HG03103 (cell line): Measurements from ENCODE around the gene ZNF76.
A peak's percentile ranks its signal among the peaks of the same experiment; 100 is the strongest.

ENCODE experiments used
- ATAC-seq: cut with Tn5 transposase; IDR thresholded peaks from one replicate; pipeline ENCODE4 v1.9.1; 2021; ENCODE audit warnings: low read depth; ENCODE audit not compliant: unreplicated experiment

The ZNF76 gene

DNA sequence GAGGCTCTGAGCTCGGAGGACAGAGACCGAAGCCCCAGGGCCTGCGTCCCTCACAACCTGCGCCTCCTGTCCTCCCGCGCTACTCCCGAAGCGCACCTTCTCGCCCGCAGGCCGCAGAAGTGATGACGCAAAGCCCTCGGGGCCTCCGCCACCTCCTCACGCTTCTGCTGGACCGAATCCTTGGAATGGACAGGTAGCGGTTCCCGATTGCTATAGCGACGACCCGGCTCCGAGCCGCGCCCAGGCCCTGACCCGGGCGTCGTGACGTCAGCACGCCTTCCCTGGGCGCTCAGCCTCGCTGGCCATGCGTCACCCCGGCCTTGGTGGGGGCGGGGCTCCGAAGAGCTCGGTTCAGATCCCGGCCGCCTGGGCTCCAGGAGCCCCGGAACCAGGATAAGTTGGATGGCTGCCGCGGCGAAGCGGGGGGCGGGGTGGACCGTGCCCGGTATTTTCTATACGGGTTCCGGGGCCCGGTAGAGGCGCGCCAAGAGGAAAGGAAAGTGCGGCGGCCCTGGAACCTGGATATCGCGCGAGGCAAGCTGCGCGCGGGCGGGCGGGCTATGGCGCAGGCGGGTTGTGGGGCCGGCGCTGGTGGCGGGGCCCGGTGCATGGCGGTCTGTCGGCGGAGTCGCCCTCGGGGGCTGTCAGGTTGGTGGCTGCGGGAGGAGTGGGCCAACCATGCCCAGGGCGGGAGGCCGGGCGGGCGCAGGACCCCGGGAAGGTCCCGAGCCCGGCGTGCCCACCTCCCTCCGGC lies at the start of gene ZNF76:
Gene ZNF76 (plus strand): TSS at position 542 of the 754 bp plus-strand sequence. CDS start 21,417 bp downstream, outside the sequence.
- ATAC-seq: peak; percentile 80

DNA sequence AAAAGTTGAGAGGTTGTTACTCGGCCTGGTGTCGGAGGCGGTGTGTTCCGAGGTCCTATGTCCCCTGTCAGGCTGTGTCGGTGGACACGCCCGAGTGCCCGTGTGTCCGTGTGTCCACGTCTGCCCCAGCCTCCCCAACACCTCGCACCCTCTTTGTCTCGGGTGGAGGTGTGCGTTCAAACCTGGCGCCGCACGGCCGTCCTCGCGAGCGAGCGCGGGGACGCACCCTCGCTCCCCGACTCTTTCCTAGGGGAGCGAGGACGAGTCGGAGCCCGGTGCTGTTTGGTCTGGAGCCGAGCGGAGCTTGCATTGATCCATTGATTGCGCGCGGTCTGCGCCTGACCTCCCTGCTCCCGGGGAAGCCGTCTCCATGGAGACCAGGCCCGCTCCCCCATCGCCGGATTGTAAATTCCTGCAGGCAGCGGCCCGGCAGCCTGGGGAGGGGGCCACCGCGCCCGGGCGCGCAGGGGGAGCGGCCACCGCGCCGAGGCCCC lies 46.2 kb upstream of the ZNF76 start:
- no peak for ATAC-seq

GRCh38 chr6:35213824-35214756 lies 45.4 kb upstream of the ZNF76 start, which contains the start of gene SCUBE3:
TSS of gene SCUBE3 (plus strand) at chr6:35213956. CDS start at chr6:35214419, 463 bp downstream.
- ATAC-seq: no peak

DNA sequence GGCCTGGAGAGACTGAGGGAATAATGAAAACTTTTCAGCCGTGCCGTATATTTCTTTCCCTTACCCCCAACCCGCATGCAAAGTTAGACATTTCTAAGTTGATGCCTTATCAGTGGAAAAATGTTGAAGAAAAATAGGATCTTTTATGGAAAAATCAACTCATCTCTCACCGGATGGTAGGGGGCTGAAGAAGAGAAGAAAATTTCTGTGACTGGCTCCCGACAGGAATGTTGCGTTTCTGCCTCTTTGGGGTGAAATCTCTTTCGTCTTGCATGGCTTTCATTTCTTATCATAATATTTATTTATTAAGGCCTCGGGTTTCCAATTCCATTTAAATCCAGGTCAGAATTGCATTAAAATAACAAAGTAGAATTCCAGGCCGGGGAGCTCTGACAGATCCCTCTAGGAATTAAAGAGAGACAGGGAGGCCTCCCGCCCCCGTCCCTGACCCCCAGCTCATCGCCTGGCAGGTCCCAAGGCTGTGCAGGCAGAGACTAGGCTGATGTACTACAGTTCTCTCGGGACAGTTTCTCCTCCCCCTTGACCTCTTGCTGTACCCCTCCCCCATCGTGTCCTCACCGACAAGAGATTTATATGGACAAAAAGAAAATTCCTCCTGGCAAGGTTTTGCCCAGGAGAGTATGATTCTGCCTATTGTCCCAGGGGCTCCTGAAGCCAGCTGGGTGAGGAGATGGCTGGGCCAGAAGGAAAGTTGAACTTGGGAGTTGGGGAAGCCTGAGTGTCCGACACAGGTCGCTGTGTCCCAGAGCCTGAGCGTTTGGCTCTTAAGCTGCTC lies 44.5 kb upstream of the ZNF76 start:
- ATAC-seq: no peak

DNA sequence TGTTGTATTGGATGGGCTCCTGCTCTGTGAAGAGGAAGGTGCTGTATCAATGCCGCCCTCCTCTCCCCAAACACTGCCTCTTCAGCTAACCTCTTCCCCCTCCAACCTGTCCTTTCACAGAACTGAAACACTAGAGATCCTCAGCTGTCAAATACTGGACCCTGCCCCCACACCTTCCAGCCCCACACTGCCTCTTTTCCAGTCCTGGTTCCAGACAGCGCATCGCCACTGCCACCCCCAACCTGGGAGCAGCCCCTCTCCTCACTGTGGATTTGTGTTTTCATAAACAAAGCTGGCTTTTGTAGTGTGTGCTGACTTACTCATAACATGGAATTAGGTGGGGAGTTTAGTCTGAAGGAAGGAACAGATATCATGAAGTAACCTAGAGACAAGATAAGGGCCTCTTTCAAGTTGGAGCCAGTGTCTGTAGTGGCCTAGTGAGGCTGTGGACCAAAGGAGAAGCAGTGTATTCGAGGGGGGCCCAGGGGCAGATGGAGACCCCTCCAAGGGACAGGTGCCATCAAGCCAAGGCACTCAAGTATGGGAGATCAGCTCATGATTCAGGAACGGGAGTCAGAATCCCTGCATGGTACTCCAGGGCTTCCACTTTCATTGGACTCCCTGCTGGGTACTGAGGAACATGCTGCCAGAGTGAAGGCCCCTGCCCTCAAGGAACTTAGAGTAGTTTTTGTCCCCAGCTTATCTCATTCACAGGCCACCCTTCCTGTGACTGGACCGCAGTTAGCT lies 43.7 kb upstream of the ZNF76 start:
- ATAC-seq: no peak

DNA sequence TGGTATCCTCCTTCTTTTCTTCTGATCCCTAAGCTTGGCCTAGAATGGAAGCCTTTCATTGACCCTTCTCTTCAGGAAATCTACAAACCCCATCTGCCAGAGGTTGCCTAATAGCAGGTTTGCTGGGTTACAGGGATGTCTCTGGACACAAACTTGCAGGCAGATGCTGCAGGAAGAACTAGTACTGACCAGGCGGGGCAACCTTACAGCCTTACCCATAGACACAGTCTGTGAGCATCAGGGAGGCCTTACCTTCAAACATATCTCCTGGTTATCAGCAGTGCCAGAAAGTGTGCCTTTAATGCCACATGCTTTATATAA lies 43.2 kb upstream of the ZNF76 start:
- no peak for ATAC-seq

DNA sequence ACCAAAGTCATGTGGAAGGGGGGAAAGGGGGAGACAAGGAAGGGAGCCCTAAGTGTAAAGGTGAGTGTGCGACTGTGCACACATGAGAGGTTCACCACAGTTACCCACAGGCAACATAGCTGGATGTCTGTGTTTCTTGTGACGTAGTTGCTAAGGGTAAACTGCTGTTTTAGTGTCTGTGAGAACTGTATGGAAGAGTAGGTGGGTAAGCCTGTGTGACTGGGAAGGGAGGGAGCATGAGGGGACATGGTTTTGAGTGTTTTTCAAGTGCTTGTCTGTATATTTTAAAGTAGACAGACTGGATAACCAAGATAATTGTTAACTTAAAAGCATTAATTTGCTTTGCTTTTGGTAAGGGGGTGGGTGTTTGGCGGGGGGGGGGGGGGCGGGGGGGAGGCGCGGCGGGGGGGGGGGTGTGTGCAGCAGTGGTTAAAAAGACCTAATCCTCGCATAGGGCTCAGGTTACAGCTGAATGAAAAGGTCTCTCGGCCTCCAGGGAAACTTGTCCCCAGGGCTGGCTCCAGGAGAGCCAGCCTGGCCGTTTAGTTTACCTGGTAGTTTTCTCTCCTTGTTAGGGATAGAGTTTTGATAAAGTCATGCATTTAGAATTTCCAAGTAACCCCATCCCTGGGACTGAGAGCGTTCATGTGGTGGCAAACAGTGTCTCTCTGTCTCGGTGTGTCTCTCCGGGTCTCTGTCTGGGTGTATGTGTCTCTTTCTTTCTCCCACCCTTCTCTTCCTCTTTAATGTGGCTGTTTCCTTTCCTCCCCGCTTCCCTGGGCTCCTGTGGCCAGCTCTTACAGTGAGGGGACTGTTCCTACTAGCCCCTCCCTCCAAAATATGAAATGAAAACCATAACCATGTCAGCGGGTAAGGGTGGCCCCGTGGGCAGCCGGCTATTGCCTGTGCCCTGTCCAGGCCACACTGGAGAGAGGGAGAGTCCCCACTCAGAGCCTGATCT lies 42.4 kb upstream of the ZNF76 start:
- no peak for ATAC-seq

- ATAC-seq: no peak
These were observed 41.5 kb upstream of the ZNF76 start for GRCh38 chr6:35218021-35218420.

DNA sequence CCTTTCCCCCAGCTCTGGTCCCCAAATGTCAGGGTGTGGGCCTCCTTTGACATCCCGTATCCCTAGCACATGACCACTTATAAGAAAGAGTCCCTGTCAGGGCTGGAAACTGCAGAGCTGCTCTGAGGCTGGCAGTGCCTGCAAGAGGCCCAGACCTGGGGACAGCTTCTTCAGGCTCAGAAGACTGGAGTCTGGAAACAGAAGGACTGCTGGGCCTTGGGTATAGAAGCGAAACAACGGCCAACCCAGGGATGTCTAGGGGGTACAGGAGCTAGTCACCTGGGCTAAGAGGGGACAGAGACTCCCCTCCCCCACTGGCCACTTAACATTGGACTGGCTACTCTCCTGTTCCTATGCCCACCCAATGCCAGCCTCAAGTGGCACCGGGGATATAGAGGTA lies 41.1 kb upstream of the ZNF76 start:
- ATAC-seq: no peak

- ATAC-seq: no peak
These were observed 39.7 kb upstream of the ZNF76 start for GRCh38 chr6:35219683-35220326.

DNA sequence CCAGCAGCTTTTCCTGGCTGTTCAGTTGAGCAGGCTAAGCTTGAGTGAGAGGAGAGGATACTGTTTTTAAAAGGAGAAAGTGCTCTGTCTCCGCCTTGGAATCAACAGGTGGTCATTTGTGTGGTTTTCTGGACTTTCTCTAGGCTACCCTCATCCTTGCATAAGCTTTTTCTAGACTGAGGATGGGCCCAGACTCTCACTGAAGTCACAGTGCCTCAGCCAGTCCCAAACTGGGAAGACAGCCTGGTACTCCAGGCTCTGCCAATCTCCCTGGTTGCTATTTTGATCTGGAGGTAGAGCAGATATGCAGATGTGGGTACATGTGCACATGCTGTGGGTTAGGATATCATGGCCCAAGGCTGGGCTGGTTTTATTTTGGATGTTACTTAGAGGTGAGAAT lies 38.8 kb upstream of the ZNF76 start:
- ATAC-seq: no peak

DNA sequence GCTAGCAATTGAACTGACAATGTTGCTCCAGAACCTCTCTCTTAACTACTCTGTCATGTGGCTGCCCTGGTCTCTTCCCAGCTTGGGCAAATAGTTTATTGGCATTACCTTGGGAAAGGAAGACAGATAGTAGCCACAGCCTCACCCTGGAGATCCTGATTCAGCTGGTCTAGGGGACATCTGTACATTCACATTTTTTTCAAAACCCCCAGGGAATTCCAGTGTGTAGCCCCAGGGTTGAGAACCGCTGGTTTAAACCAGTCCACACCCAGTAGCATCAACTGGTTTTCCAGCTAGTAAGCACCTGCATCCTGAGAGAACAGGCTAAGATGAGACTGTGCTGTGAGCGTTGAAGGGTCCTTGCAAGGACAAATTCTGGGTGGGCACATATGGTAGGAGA lies 36.1 kb upstream of the ZNF76 start:
- ATAC-seq: no peak

DNA sequence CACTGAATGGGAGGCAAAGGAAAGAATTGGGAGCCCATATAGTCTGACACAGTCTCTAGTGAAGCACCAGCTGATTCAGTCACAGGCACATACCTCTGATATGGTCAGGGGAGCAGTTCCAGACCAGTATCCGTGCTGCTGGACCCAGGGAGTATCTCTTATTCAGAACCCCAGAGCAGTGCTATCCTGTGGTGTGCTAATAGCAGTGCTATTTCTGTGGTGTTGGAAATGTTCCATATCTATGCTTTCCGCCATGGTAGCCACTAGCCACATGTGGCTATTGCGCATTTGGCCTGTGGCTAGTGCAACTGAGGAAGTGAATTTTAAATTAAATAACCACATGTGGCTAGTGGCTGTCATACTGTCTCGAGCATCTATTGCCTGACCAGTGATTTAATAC lies 34.8 kb upstream of the ZNF76 start:
- ATAC-seq: no peak

GRCh38 chr6:35228481-35228880 lies 31.1 kb upstream of the ZNF76 start:
- no peak for ATAC-seq

- ATAC-seq: no peak
These were observed 30.2 kb upstream of the ZNF76 start for GRCh38 chr6:35229304-35229703.

DNA sequence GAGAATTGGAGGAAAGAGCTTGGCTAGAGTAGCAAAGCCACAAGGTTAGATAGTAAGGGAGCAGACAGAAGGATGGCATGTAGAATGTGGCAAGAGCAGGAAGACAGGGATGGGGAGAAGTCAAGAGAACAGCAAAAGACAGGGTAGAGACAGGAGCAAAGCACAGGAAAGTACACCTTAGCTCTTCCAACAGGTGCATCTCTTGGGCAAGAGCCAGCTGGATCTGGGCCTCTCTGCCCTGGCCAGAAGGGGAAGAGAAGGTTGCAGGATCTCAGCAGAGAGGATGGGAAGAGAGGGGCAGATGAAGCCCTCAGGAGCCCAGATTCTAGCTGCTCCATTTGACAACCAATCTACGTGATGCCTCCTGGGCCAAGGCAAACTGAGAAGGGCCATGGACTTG lies 29.0 kb upstream of the ZNF76 start:
- ATAC-seq: no peak

- no peak for ATAC-seq
These were observed 28.6 kb upstream of the ZNF76 start for GRCh38 chr6:35230950-35231349.

- no peak for ATAC-seq
These were observed 28.0 kb upstream of the ZNF76 start for GRCh38 chr6:35231563-35231962.
